MM.1S (cell line): Measurements from ENCODE around the gene SLC47A2.

ENCODE experiments used
- CTCF ChIP-seq: fragments of 300-600 bp; sonication (generic); IDR thresholded peaks from 2 replicates; pipeline ENCODE4 v1.5.1; 2016; ENCODE audit warnings: antibody characterized with exemption, low read length, mixed read lengths
- EZH2 ChIP-seq: fragments of 300-600 bp; sonication (generic); optimal IDR thresholded peaks from 2 replicates; pipeline ENCODE3; 2017; ENCODE audit warnings: low read depth, mild to moderate bottlenecking, antibody characterized with exemption, low read length, mixed read lengths
- EZH2phosphoT487 ChIP-seq: fragments of 300-600 bp; sonication (generic); IDR thresholded peaks from 2 replicates; pipeline ENCODE4 v1.6.1; 2018; ENCODE audit warnings: antibody characterized with exemption, low read length

- TF ChIP-seq EZH2phosphoT487 (no peak), CTCF (no peak), EZH2 (no peak)
Observed at GRCh38 chr17:19726631-19727376, 10.4 kb upstream of the SLC47A2 start.
